HepG2 (cell line): ENCODE results near the gene ASTN2.

Source experiments
- CHD4 ChIP-seq: fragments of 200-600 bp; sonication (generic); IDR thresholded peaks from 2 replicates; pipeline ENCODE4 v1.7.0; 2017; ENCODE audit warnings: mild to moderate bottlenecking, low read length, borderline replicate concordance
- NCOA2 ChIP-seq: sonication (generic); formaldehyde crosslinking; IDR thresholded peaks from 2 replicates; pipeline ENCODE4 v1.8.0; 2022; ENCODE audit warnings: inconsistent platforms
- POLR2A ChIP-seq, 2 experiments: IDR thresholded peaks; 2 replicates each; pipeline ENCODE4 v1.6.1; 2011; ENCODE audit warnings: low read depth in 2 of 2, low read length in 2 of 2, mild to moderate bottlenecking in 1 of 2, moderate library complexity in 1 of 2; ENCODE audit not compliant: insufficient read depth in 1 of 2
- RFX3 ChIP-seq: IDR thresholded peaks from 2 replicates; pipeline ENCODE4 v1.6.1; 2016; ENCODE audit warnings: missing biosample characterization, missing genetic modification reagents
- TF ChIP-seq, protein P1 (sequence below): sonication (generic); formaldehyde crosslinking; IDR thresholded peaks from 2 replicates; pipeline ENCODE4 v1.5.0; 2020; ENCODE audit warnings: mild to moderate bottlenecking, missing genetic modification reagents, moderate library complexity

DNA sequence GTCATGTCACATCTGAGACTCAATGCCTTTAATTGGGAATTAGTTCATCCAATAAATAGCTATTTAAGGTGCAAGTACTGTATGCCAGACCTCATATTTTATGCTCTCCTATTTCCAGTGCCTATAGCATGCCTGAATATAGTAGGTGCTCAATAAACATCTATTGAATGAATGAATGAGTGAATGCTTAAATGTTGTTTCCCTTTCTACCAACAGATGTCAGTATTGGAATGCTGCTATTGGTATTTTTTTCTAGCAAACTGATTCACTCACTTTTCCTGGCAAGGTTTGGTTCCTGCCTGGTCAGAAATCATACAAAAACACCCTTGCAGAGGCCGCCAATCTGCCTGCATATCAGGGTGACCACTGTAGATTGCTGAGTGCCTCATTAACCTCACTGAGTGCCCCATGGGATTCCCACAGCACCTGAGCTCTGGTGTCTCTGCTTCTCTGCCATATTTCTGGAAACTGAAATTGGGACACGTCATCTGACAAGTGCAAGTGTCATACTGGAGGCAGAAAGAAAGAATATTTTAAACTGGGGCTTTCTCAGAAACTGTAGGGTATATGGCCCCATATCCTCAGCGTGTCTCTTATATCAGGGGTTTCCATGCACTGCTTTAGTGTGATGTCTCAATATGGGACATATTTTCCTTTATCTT, 368.1 kb downstream of the ASTN2 start:
- TF ChIP-seq RFX3 (CRISPR knock-in tag) (no peak), CHD4 (no peak), NCOA2 (CRISPR knock-in tag) (no peak), POLR2A (IDR thresholded peaks at IDR 0.05; ENCODE audit: insufficient read depth in 1 of 2, low read depth in 2 of 2, low read length in 2 of 2) (no peak)
- TF ChIP-seq, protein P1, sequence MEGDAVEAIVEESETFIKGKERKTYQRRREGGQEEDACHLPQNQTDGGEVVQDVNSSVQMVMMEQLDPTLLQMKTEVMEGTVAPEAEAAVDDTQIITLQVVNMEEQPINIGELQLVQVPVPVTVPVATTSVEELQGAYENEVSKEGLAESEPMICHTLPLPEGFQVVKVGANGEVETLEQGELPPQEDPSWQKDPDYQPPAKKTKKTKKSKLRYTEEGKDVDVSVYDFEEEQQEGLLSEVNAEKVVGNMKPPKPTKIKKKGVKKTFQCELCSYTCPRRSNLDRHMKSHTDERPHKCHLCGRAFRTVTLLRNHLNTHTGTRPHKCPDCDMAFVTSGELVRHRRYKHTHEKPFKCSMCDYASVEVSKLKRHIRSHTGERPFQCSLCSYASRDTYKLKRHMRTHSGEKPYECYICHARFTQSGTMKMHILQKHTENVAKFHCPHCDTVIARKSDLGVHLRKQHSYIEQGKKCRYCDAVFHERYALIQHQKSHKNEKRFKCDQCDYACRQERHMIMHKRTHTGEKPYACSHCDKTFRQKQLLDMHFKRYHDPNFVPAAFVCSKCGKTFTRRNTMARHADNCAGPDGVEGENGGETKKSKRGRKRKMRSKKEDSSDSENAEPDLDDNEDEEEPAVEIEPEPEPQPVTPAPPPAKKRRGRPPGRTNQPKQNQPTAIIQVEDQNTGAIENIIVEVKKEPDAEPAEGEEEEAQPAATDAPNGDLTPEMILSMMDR (CRISPR knock-in tag): no peak
